Right cardiac atrium (tissue), 5 donors: ENCODE results near the gene LUM. TPM values are rescaled to one million over a fixed set of nuclear protein-coding genes. Genes with fewer than 3 reads are reported as not detected.

Experiments
- ATAC-seq, 2 donors: fragments of 200-7000 bp; cut with Tn5 transposase; one replicate each; pipeline versions ENCODE4 v1.8.0 to v1.9.1; 2020; ENCODE audit warnings: moderate library complexity in 2 of 2, mild to moderate bottlenecking in 1 of 2
- DNase-seq, 3 donors: peaks; one replicate each; pipeline ENCODE4 v3.0.0-alpha.2; 2020
- H3K27ac ChIP-seq: one replicate; pipeline ENCODE4 v1.5.1; 2013; ENCODE audit warnings: mild to moderate bottlenecking, low read length, control low read depth, moderate library complexity
- H3K27me3 ChIP-seq: one replicate; pipeline ENCODE4 v1.6.1; 2013; ENCODE audit not compliant: control insufficient read depth, insufficient read depth
- H3K4me1 ChIP-seq: one replicate; pipeline ENCODE4 v1.6.1; 2013; ENCODE audit warnings: low read length; ENCODE audit not compliant: control insufficient read depth, insufficient read depth
- H3K4me3 ChIP-seq: one replicate; pipeline ENCODE4 v1.5.1; 2013; ENCODE audit warnings: low read length, control low read depth
- H3K9me3 ChIP-seq: one replicate; pipeline ENCODE4 v1.6.1; 2013; ENCODE audit warnings: low read length; ENCODE audit not compliant: control insufficient read depth
- WGBS: extraction: QIAGEN DNeasy Blood & Tissue Kit; methylation state at CpG from one replicate; pipeline ENCODE4 v1.1.7; 2013; 5-methylcytosine and 5-hydroxymethylcytosine counted together
- intact Hi-C, 4 donors: fragments of 100-400 bp; cut with DNase I; formaldehyde crosslinking; loops; one replicate each; pipeline versions ENCODE4 v1.11.0 to v1.14.0; 2022 to 2023
- polyA plus RNA-seq: library from polyadenylated mRNA; stranded (reverse); fragments of 200-250 nt; gene quantifications from one replicate; pipeline ENCODE4 v1.2.3, GENCODE V29; 2013
- total RNA-seq, 4 donors: library from RNA; stranded (reverse); fragmentation: NEBNext Ultra II Directional; extraction: Animal tissue kit (Norgen Biotek cat#: 25700); gene quantifications; one replicate each; pipeline ENCODE4 v1.2.1, GENCODE V29; 2021
- donor health status: healthy with polysubstance abuse.
- donor health status: DM: no; HTN: yes; CAD: no.
- donor health status: DM: no; HTN: no; CAD: no.
- donor health status: DM: no; HTN: yes; CAD: no; lungs with severe emphysema.
- donor health status: DM: yes; HTN: yes; CAD: no.

Gene LUM
- total and polyA plus RNA-seq, 5 donors, result 163 to 269 (median 253) TPM

GRCh38 chr12:91053951-91054715 lies 57.2 kb downstream of the LUM start:
- no peak for ATAC-seq
- H3K9me3 ChIP-seq, result no peaks in the 10 kb centered on the region
- 31% methylated on average over 4 of the region's 4 CpGs for WGBS

More at GRCh38 chr12:91053951-91054715, 57.2 kb downstream of the LUM start:
- intact Hi-C loops, result no loop called here
- Histone ChIP-seq H3K27me3 (no peaks in the 10 kb centered on the region), H3K4me1 (no peaks in the 10 kb centered on the region), H3K27ac (no peak overlapping the region), H3K4me3 (no peak overlapping the region)
- no peak for DNase-seq

Other genes starting within 250 kb of the LUM start
- not detected for gene CCER1, start 156.3 kb downstream of the LUM start, total RNA-seq
- gene CCER1, start 156.3 kb downstream of the LUM start, polyA plus RNA-seq, result not detected
- gene EPYC, start 106.5 kb downstream of the LUM start, total RNA-seq, result not detected
- 0.09 TPM for gene EPYC, start 106.5 kb downstream of the LUM start, polyA plus RNA-seq
- not detected for gene KERA, start 53.5 kb downstream of the LUM start, total RNA-seq
- gene KERA, start 53.5 kb downstream of the LUM start, polyA plus RNA-seq, result 0.02 TPM
- gene DCN, start 71.3 kb upstream of the LUM start, total RNA-seq, result 1,000 to 10,000 TPM; 1,110 to 1,790 (median 1,514) TPM
- gene DCN, start 71.3 kb upstream of the LUM start, polyA plus RNA-seq, result 764 TPM